ENCODE results near the gene ZNF423. TPM values are rescaled to one million over a fixed set of nuclear protein-coding genes. Genes with fewer than 3 reads are reported as not detected.

The ZNF423 gene
- total and polyA plus RNA-seq, 2 experiments from 2014 or later: 14.9 to 41.8 TPM

- TF ChIP-seq ZNF462 (CRISPR knock-in tag; IDR thresholded peaks at IDR 0.05): no peak
- no peaks in the 10 kb centered on the region for H3K9me3 Mint-ChIP-seq
- no peaks in the 10 kb centered on the region for H3K27me3 ChIP-seq (ENCODE audit: insufficient read depth)
- H3K4me1 ChIP-seq (ENCODE audit: insufficient read depth): peaks cover 5% of the 10 kb centered on the region; the same call in 1 of the 2 replicates
- H3K4me3 Mint-ChIP-seq: no peak overlapping the region
- no peak overlapping the region for H3K27ac ChIP-seq (ENCODE audit: low read depth)
- no peaks in the 10 kb centered on the region for H4K20me1 ChIP-seq (replicated peaks; ENCODE audit: insufficient read depth)
- no peak overlapping the region for H2AFZ ChIP-seq
- DNase-seq (ENCODE audit: low spot score): no peak
- H3K79me2 ChIP-seq (replicated peaks; ENCODE audit: insufficient read depth): no peaks in the 10 kb centered on the region
- H3K4me3 ChIP-seq: no peak overlapping the region
- H3K4me1 Mint-ChIP-seq: no peaks in the 10 kb centered on the region; the same call in 1 of the 3 replicates
- peaks cover 3% of the 10 kb centered on the region for H3K27me3 Mint-ChIP-seq (ENCODE audit: insufficient read depth, low read depth, poor library complexity)
- H3F3A ChIP-seq (replicated peaks; ENCODE audit: low read depth): 0 out of 2 replicates have a peak, but pooled peaks cover 3% of the 10 kb centered on the region
- no peak overlapping the region for H3K4me2 ChIP-seq
- H3K27ac Mint-ChIP-seq: no peak overlapping the region
- no peaks in the 10 kb centered on the region for H3K9me2 ChIP-seq (ENCODE audit: insufficient read depth)
- no peak for ATAC-seq
- no peaks in the 10 kb centered on the region for H3K36me3 ChIP-seq (ENCODE audit: insufficient read depth)
- H3K36me3 Mint-ChIP-seq (ENCODE audit: low read depth): no peaks in the 10 kb centered on the region
These were observed 370.2 kb downstream of the ZNF423 start for GRCh38 chr16:49485663-49486062.

- Histone ChIP-seq H3K27ac (ENCODE audit: low read depth) (no peak overlapping the region), H4K20me1 (replicated peaks; ENCODE audit: insufficient read depth) (no peaks in the 10 kb centered on the region), H3K4me1 (ENCODE audit: insufficient read depth) (peaks cover 5% of the 10 kb centered on the region; the same call in 1 of the 2 replicates), H2AFZ (no peak overlapping the region), H3K4me2 (no peak overlapping the region), H3F3A (replicated peaks; ENCODE audit: low read depth) (0 out of 2 replicates have a peak, but pooled peaks cover 3% of the 10 kb centered on the region), H3K36me3 (ENCODE audit: insufficient read depth) (no peaks in the 10 kb centered on the region), H3K9me2 (ENCODE audit: insufficient read depth) (no peaks in the 10 kb centered on the region), H3K79me2 (replicated peaks; ENCODE audit: insufficient read depth) (no peaks in the 10 kb centered on the region), H3K27me3 (ENCODE audit: insufficient read depth) (no peaks in the 10 kb centered on the region), H3K4me3 (no peak overlapping the region)
- peaks cover under 1% of the 10 kb centered on the region for H3K27me3 Mint-ChIP-seq (ENCODE audit: insufficient read depth, low read depth, poor library complexity)
- TF ChIP-seq CTCF (conservative IDR thresholded peaks at IDR 0.05; ENCODE audit: low read depth in 2 of 2) (no peak), CREB1 (CRISPR knock-in tag; IDR thresholded peaks at IDR 0.05; ENCODE audit: low read depth) (no peak), STAT1 (IDR thresholded peaks at IDR 0.05; ENCODE audit: unreplicated experiment) (no peak), POLR2AphosphoS5 (IDR thresholded peaks at IDR 0.05; ENCODE audit: low read depth) (no peak), EZH2 (IDR thresholded peaks at IDR 0.05; ENCODE audit: low read depth, unreplicated experiment) (no peak), ZNF331 (CRISPR knock-in tag; IDR thresholded peaks at IDR 0.05; ENCODE audit: low read depth) (no peak), REST (IDR thresholded peaks at IDR 0.05; ENCODE audit: unreplicated experiment) (no peak)
- H3K4me3 Mint-ChIP-seq: no peak overlapping the region
- no peaks in the 10 kb centered on the region for H3K9me3 Mint-ChIP-seq
- no peaks in the 10 kb centered on the region for H3K36me3 Mint-ChIP-seq (ENCODE audit: low read depth)
- H3K4me1 Mint-ChIP-seq: no peaks in the 10 kb centered on the region; the same call in 1 of the 3 replicates
- H3K27ac Mint-ChIP-seq: no peak overlapping the region
- DNase-seq (ENCODE audit: low spot score) (no peak), ATAC-seq (no peak)
These were observed 371.0 kb downstream of the ZNF423 start for GRCh38 chr16:49484936-49485335.
